ENCODE measurements around the gene CNOT10.

The CNOT10 gene

GRCh38 chr3:32757618-32758374 is 72.8 kb downstream of the CNOT10 start:
- Histone ChIP-seq H3K9me2 (ENCODE audit: low read depth, low read length) (no peaks in the 10 kb centered on the region), H3F3A (ENCODE audit: insufficient read depth, low read length) (no peaks in the 10 kb centered on the region), H3K4me1 (ENCODE audit: insufficient read depth, low read length, severe bottlenecking) (no peaks in the 10 kb centered on the region), H3K4me2 (ENCODE audit: low read length) (no peak overlapping the region), H3K9ac (ENCODE audit: low read length) (no peak overlapping the region), H2AFZ (ENCODE audit: low read length) (no peak overlapping the region), H4K20me1 (ENCODE audit: insufficient read depth, low read length) (no peaks in the 10 kb centered on the region), H3K9me3 (ENCODE audit: low read length) (no peaks in the 10 kb centered on the region), H3K79me2 (ENCODE audit: insufficient read depth, low read length) (no peaks in the 10 kb centered on the region), H3K27ac (ENCODE audit: low read depth, low read length, poor library complexity, severe bottlenecking) (no peak overlapping the region), H3K27me3 (ENCODE audit: insufficient read depth, low read length) (no peaks in the 10 kb centered on the region), H3K36me3 (ENCODE audit: insufficient read depth, low read length) (peaks cover 43% of the 10 kb centered on the region), H3K4me3 (ENCODE audit: low read depth, low read length, poor library complexity, severe bottlenecking) (no peak overlapping the region)
- no peak for TF ChIP-seq CTCF (IDR thresholded peaks at IDR 0.05; ENCODE audit: low read length)
- no peak for TF ChIP-seq EZH2 (IDR thresholded peaks at IDR 0.05; ENCODE audit: borderline replicate concordance, low read length)

GRCh38 chr3:32758375-32758753 is 73.4 kb downstream of the CNOT10 start:
- Histone ChIP-seq H3K9me2 (ENCODE audit: low read depth, low read length) (no peaks in the 10 kb centered on the region), H3K27ac (ENCODE audit: low read depth, low read length, poor library complexity, severe bottlenecking) (no peak overlapping the region), H3F3A (ENCODE audit: insufficient read depth, low read length) (no peaks in the 10 kb centered on the region), H3K4me3 (ENCODE audit: low read depth, low read length, poor library complexity, severe bottlenecking) (no peak overlapping the region), H3K79me2 (ENCODE audit: insufficient read depth, low read length) (no peaks in the 10 kb centered on the region), H4K20me1 (ENCODE audit: insufficient read depth, low read length) (no peaks in the 10 kb centered on the region), H3K4me2 (ENCODE audit: low read length) (no peak overlapping the region), H3K4me1 (ENCODE audit: insufficient read depth, low read length, severe bottlenecking) (no peaks in the 10 kb centered on the region), H3K36me3 (ENCODE audit: insufficient read depth, low read length) (peaks cover 43% of the 10 kb centered on the region), H3K9me3 (ENCODE audit: low read length) (no peaks in the 10 kb centered on the region), H3K9ac (ENCODE audit: low read length) (no peak overlapping the region), H2AFZ (ENCODE audit: low read length) (no peak overlapping the region), H3K27me3 (ENCODE audit: insufficient read depth, low read length) (no peaks in the 10 kb centered on the region)
- TF ChIP-seq EZH2 (IDR thresholded peaks at IDR 0.05; ENCODE audit: borderline replicate concordance, low read length) (no peak), CTCF (IDR thresholded peaks at IDR 0.05; ENCODE audit: low read length) (no peak)

GRCh38 chr3:32759342-32759741 is 74.4 kb downstream of the CNOT10 start:
- no peak for TF ChIP-seq EZH2 (IDR thresholded peaks at IDR 0.05; ENCODE audit: borderline replicate concordance, low read length)
- no peak for TF ChIP-seq CTCF (IDR thresholded peaks at IDR 0.05; ENCODE audit: low read length)
- Histone ChIP-seq H3K9ac (ENCODE audit: low read length) (no peak overlapping the region), H2AFZ (ENCODE audit: low read length) (no peak overlapping the region), H3K9me2 (ENCODE audit: low read depth, low read length) (no peaks in the 10 kb centered on the region), H3K9me3 (ENCODE audit: low read length) (no peaks in the 10 kb centered on the region), H3K27ac (ENCODE audit: low read depth, low read length, poor library complexity, severe bottlenecking) (no peak overlapping the region), H3K79me2 (ENCODE audit: insufficient read depth, low read length) (no peaks in the 10 kb centered on the region), H3K4me2 (ENCODE audit: low read length) (no peak overlapping the region), H3K4me3 (ENCODE audit: low read depth, low read length, poor library complexity, severe bottlenecking) (no peak overlapping the region), H3K27me3 (ENCODE audit: insufficient read depth, low read length) (no peaks in the 10 kb centered on the region), H3K36me3 (ENCODE audit: insufficient read depth, low read length) (peaks cover 45% of the 10 kb centered on the region), H3F3A (ENCODE audit: insufficient read depth, low read length) (no peaks in the 10 kb centered on the region), H3K4me1 (ENCODE audit: insufficient read depth, low read length, severe bottlenecking) (no peaks in the 10 kb centered on the region), H4K20me1 (ENCODE audit: insufficient read depth, low read length) (no peaks in the 10 kb centered on the region)

Measured in OCI-LY1 (cell line).